K562 (cell line): ENCODE data around the gene GALNT17. TPM values are rescaled to one million over a fixed set of nuclear protein-coding genes. Genes with fewer than 3 reads are reported as not detected.

Experiments
- ATAC-seq: fragments of 200-7000 bp; cut with Tn5 transposase; 3 replicates; pipeline ENCODE4 v1.9.1; 2020; ENCODE audit warnings: moderate library complexity
- BruUV-seq: library from RNA; stranded (reverse); fragments of 400-500 nt; replicated peaks from 2 replicates; lab custom pipeline; 2021; lab: Mats Ljungman, UMichigan
- CTCF ChIA-PET: fragments of 300-600 bp; formaldehyde crosslinking; extraction: SDS; loops from one replicate; lab custom pipeline; 2021; ENCODE audit warnings: low intra/inter-chr PET ratio; lab: Yijun Ruan, JAX
- POLR2A ChIA-PET: fragments of 300-600, 350-650 bp; sonication (Branson Sonifier 250); formaldehyde crosslinking; extraction: SDS; loops from one replicate; lab custom pipeline; 2021; ENCODE audit warnings: antibody characterized with exemption, inconsistent platforms; lab: Yijun Ruan, JAX
- DNase-seq, 4 experiments: peaks; one replicate each; pipeline versions ENCODE4 v3.0.0 to v3.0.0-alpha.2; 2011 to 2018; ENCODE audit warnings: low spot score in 3 of 4, mixed read lengths in 3 of 4; ENCODE audit errors: extremely low read depth in 1 of 4
- FAIRE-seq: peaks from 2 replicates; lab custom pipeline; 2011; peaks lifted over from hg19 to GRCh38; lab: Jason Lieb, UNC
- H2AFZ ChIP-seq: 2 replicates; pipeline ENCODE4 v1.6.0; 2011; ENCODE audit warnings: low read depth, low read length, control low read depth, inconsistent platforms
- H3K27ac ChIP-seq: fragments of 200-600 bp; 3 replicates; pipeline ENCODE4 v1.8.0; 2011; ENCODE audit warnings: low read depth, mild to moderate bottlenecking, control low read depth, inconsistent platforms, low read length, moderate library complexity, mixed read lengths; ENCODE audit errors: extremely low read depth
- H3K27me3 ChIP-seq, 2 experiments: fragments of 300-600 bp in 1 of 2; 2 replicates in 1 of 2; 3 replicates in 1 of 2; pipeline versions ENCODE4 v1.6.0 to v1.8.0; 2011; ENCODE audit warnings: inconsistent platforms in 2 of 2, low read length in 2 of 2, mild to moderate bottlenecking in 1 of 2, mixed read lengths in 1 of 2, moderate library complexity in 1 of 2; ENCODE audit not compliant: control insufficient read depth in 2 of 2, insufficient read depth in 2 of 2
- H3K36me3 ChIP-seq: fragments of 300-600 bp; 3 replicates; pipeline ENCODE4 v1.8.0; 2011; ENCODE audit warnings: mild to moderate bottlenecking, low read length, inconsistent platforms; ENCODE audit not compliant: control insufficient read depth, insufficient read depth
- H3K4me1 ChIP-seq, 2 experiments: fragments of 200-600 bp in 1 of 2; replicated peaks in 1 of 2; 2 replicates in 1 of 2; 3 replicates in 1 of 2; pipeline versions ENCODE4 v1.5.1 to v1.8.0; 2011; ENCODE audit warnings: inconsistent platforms in 2 of 2, low read length in 2 of 2, mild to moderate bottlenecking in 1 of 2, mixed read lengths in 1 of 2, moderate library complexity in 1 of 2; ENCODE audit not compliant: control insufficient read depth in 2 of 2, insufficient read depth in 2 of 2
- H3K4me2 ChIP-seq: 2 replicates; pipeline ENCODE4 v1.6.1; 2011; ENCODE audit warnings: low read length, control low read depth, inconsistent platforms, mixed read lengths; ENCODE audit not compliant: insufficient read depth
- H3K4me3 ChIP-seq: fragments of 200-600 bp; sonication (generic), shearing (Covaris generic); 2 replicates; pipeline ENCODE4 v1.5.1; 2016; ENCODE audit warnings: control low read depth, inconsistent platforms
- H3K79me2 ChIP-seq: fragments of 200-600 bp; 3 replicates; pipeline ENCODE4 v1.8.0; 2011; ENCODE audit warnings: low read length, inconsistent platforms; ENCODE audit not compliant: control insufficient read depth, insufficient read depth
- H3K9ac ChIP-seq, 2 experiments: 2 replicates each; pipeline versions ENCODE4 v1.6.0 to v1.6.1; 2011; ENCODE audit warnings: low read depth in 2 of 2, low read length in 2 of 2, control low read depth in 1 of 2, inconsistent platforms in 1 of 2, mild to moderate bottlenecking in 1 of 2, mixed read lengths in 1 of 2; ENCODE audit not compliant: insufficient read depth in 1 of 2
- H3K9me1 ChIP-seq: one replicate; pipeline ENCODE4 v1.6.0; 2011; ENCODE audit warnings: inconsistent platforms, mild to moderate bottlenecking, low read length, moderate library complexity; ENCODE audit not compliant: control insufficient read depth, insufficient read depth
- H3K9me3 ChIP-seq: replicated peaks from 2 replicates; pipeline ENCODE4 v1.5.1; 2011; ENCODE audit warnings: low read depth, low read length, inconsistent platforms; ENCODE audit not compliant: control insufficient read depth, insufficient read depth
- H4K20me1 ChIP-seq: replicated peaks from 2 replicates; pipeline ENCODE4 v1.6.1; 2011; ENCODE audit warnings: low read length, inconsistent platforms, mixed read lengths; ENCODE audit not compliant: control insufficient read depth, insufficient read depth
- CBX8 ChIP-seq: fragments of 200-600 bp; sonication (generic); IDR thresholded peaks from 2 replicates; pipeline ENCODE4 v1.6.1; 2012; ENCODE audit warnings: borderline replicate concordance, mixed run types, low read depth, mild to moderate bottlenecking, moderate library complexity, mixed read lengths, low read length, control low read depth, inconsistent platforms; ENCODE audit not compliant: poor library complexity, severe bottlenecking; ENCODE audit errors: extremely low read depth
- DIDO1 ChIP-seq: fragments of 450-650 bp; IDR thresholded peaks from 2 replicates; pipeline ENCODE4 v1.6.1; 2016; ENCODE audit warnings: low read depth, missing biosample characterization, missing genetic modification characterization
- MIER1 ChIP-seq: fragments of 450-650 bp; IDR thresholded peaks from 2 replicates; pipeline ENCODE4 v1.6.1; 2016; ENCODE audit warnings: antibody characterized with exemption, mild to moderate bottlenecking, low read depth
- MYC ChIP-seq, 2 experiments: fragments of 250-450 bp in 1 of 2; sonication (Bioruptor Pico) in 1 of 2; IDR thresholded peaks; 2 replicates each; pipeline versions ENCODE4 v1.5.1 to v1.6.1; 2012 to 2021; ENCODE audit warnings: low read depth in 2 of 2, borderline replicate concordance in 1 of 2, improper control_type of control experiment in 1 of 2, low read length in 1 of 2, mild to moderate bottlenecking in 1 of 2, moderate library complexity in 1 of 2
- RBM34 ChIP-seq: fragments of 200-400 bp; formaldehyde crosslinking; IDR thresholded peaks from 2 replicates; pipeline ENCODE4 v1.6.1; 2018; ENCODE audit warnings: low read length, borderline replicate concordance; ENCODE audit not compliant: insufficient read depth
- RFX1 ChIP-seq: fragments of 450-650 bp; IDR thresholded peaks from 2 replicates; pipeline ENCODE4 v1.6.1; 2016; ENCODE audit warnings: mild to moderate bottlenecking, moderate library complexity
- XRCC5 ChIP-seq: fragments of 200-400 bp; formaldehyde crosslinking; IDR thresholded peaks from 2 replicates; pipeline ENCODE4 v1.6.1; 2017; ENCODE audit warnings: low read depth, mild to moderate bottlenecking, low read length
- WGBS: fragments of 100-300 bp; shearing (Covaris generic); methylation state at CpG from one replicate; pipeline ENCODE4 v1.1.6; 2016; ENCODE audit warnings: low coverage, mixed read lengths; ENCODE audit not compliant: insufficient coverage; ENCODE audit errors: missing lambda C conversion rate; 5-methylcytosine and 5-hydroxymethylcytosine counted together
- in situ Hi-C: fragments of 300-500 bp; cut with MboI; formaldehyde crosslinking; loops from 4 replicates; pipeline ENCODE4 v1.15.0; 2018; ENCODE audit warnings: inconsistent platforms, mixed read lengths
- intact Hi-C: fragments of 100-400 bp; cut with micrococcal nuclease; formaldehyde crosslinking; loops from 2 replicates; pipeline ENCODE4 v1.14.2; 2022
- polyA plus RNA-seq, 8 experiments: library from polyadenylated mRNA; depleted of rRNA in 4 of 8; stranded (reverse) in 5 of 8; unstranded in 3 of 8; fragments of >200 nt; fragmentation: Nextera tagmentation in 2 of 8; fragmentation: Illumina TruSeq in 1 of 8; extraction: Ambion mirVana in 2 of 8; extraction: Trizol in 1 of 8; gene quantifications; 2 replicates each; pipeline versions ENCODE4 v1.2.1 to v1.2.3, GENCODE V29; 2011 to 2014; ENCODE audit warnings: inconsistent platforms in 1 of 8, missing spikeins in 1 of 8
- total RNA-seq, 7 experiments: library from RNA; depleted of rRNA in 6 of 7; stranded (reverse); fragments of >200 nt in 6 of 7; fragmentation: Illumina TruSeq in 2 of 7; extraction: Trizol in 2 of 7; gene quantifications; 2 replicates each; pipeline versions ENCODE4 v1.2.1 to v1.2.3, GENCODE V29; 2011 to 2021; ENCODE audit warnings: low replicate concordance in 1 of 7
- TF ChIP-seq, protein P1 (sequence below): fragments of 250-450 bp; sonication (Bioruptor Pico); IDR thresholded peaks from 2 replicates; pipeline ENCODE4 v1.5.0; 2021

GALNT17 gene
- total and polyA plus RNA-seq, 9 of the 15 experiments (the other 6 are each of a cell fraction or from before 2014, with no cell fraction given): not detected

- Histone ChIP-seq H3K27ac (no peak overlapping the region), H4K20me1 (no peaks in the 10 kb centered on the region), H3K9me3 (no peaks in the 10 kb centered on the region), H3K79me2 (no peaks in the 10 kb centered on the region), H3K9me1 (no peaks in the 10 kb centered on the region), H3K36me3 (no peaks in the 10 kb centered on the region), H3K4me2 (no peak overlapping the region), H3K4me3 (no peak overlapping the region), H3K27me3 (no peaks in the 10 kb centered on the region), H3K4me1 (no peaks in the 10 kb centered on the region), H2AFZ (no peak overlapping the region), H3K9ac (no peak overlapping the region)
- intact Hi-C loops (no loop called here), in situ Hi-C loops (no loop called here)
- no TSS peak for BruUV-seq
- ChIA-PET CTCF (no interaction called here), POLR2A (no interaction called here)
- no peak for FAIRE-seq
- no peak for DNase-seq
- WGBS: 0% methylated on average over 7 of the region's 7 CpGs
- no peak for TF ChIP-seq MIER1
- no peak for TF ChIP-seq CBX8
- TF ChIP-seq RFX1: no peak
- no peak for TF ChIP-seq DIDO1 (tag)
- TF ChIP-seq, protein P1, sequence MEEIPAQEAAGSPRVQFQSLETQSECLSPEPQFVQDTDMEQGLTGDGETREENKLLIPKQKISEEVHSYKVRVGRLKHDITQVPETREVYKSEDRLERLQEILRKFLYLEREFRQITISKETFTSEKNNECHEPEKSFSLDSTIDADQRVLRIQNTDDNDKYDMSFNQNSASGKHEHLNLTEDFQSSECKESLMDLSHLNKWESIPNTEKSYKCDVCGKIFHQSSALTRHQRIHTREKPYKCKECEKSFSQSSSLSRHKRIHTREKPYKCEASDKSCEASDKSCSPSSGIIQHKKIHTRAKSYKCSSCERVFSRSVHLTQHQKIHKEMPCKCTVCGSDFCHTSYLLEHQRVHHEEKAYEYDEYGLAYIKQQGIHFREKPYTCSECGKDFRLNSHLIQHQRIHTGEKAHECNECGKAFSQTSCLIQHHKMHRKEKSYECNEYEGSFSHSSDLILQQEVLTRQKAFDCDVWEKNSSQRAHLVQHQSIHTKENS (CRISPR knock-in tag): no peak
- no peak for TF ChIP-seq XRCC5
- no peak for TF ChIP-seq RBM34
- no peak for TF ChIP-seq MYC (IDR thresholded peaks at IDR 0.05; ENCODE audit: low read depth, low read length)
- TF ChIP-seq MYC (CRISPR knock-in tag; IDR thresholded peaks at IDR 0.05; ENCODE audit: borderline replicate concordance, low read depth): no peak
- ATAC-seq: no peak
These were observed 113.1 kb downstream of the GALNT17 start for GRCh38 chr7:71245038-71245437.
